Fibroblast of skin of back (primary cell): ENCODE measurements around the gene PTPRB.

Experiments
- DNase-seq: peaks from one replicate; pipeline ENCODE4 v3.0.0-alpha.2; 2013

Gene PTPRB

DNA sequence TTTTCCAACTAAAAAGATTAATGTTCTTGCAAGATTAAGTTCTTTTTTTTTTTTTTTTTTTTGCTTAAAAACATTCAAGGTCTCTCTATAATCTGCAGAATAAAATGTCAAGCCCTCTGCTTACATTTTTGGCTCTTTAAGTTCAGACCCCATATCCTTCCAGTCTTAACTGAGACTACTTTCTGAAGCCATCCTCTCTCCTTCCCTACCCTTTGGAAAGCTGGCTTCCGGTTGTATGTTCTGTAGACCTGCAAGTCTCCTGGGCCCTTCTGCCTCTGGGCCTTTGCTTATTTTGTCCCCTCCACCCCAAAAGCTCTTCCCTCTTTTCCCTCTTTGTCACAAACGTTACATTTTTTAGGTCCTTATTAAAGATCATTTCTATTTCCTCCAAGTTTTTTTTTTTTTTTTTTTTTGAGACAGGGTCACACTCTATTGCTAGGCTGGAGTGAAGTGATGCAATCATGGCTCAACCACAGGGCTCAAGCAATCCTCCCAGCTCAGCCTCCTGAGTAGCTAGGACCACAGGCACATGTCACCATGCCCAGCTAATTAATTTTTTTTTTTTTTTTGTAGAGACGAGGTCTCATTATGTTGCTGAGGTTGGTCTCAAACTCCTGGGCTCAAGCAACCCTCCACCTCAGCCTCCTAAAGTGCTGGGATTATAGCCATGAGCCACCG is 46.5 kb downstream of the PTPRB start:
- no peak for DNase-seq

GRCh38 chr12:70590051-70590450 is 47.2 kb downstream of the PTPRB start:
- peak; percentile 74 for DNase-seq

GRCh38 chr12:70584332-70584731 is 52.9 kb downstream of the PTPRB start:
- DNase-seq: no peak

DNA sequence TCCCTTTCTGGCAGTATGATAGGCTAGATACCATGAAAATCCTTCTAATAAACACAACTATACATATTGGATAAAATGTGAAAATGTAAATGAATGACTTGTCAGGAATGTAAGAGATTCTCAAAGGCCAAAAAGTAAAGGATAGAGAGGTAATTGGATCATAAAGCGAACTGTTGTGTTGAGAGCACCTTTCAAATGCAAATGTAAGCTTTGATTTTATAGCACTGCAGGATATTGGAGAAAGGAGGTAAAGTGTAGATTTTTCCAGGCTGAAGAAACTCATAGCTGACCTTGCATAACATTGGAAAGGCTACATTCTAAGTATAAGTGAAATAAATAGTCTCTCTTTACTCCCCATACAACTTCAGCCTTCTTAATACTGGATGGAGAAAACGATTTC is 54.0 kb downstream of the PTPRB start:
- no peak for DNase-seq

DNA sequence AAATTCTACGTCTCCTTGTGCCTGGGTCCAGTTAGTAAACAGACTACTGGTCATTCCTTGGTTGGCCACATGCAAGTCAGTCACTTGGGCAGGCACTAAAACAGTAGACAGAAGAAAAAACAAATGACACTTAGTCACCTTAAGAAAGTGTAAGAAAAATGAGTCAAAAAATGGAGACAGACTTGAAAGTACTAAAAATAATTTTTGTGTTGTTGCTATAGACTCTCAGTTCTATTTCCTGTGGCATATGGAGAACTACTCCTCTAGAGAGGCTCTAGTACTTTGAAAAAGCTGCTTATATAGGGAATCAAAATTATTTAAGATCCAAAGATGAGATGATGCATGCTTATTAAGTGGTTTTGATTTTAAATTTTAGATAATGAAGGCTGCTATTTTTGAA is 56.0 kb downstream of the PTPRB start:
- DNase-seq: peak; percentile 30

GRCh38 chr12:70577283-70577634 is 60.0 kb downstream of the PTPRB start:
- no peak for DNase-seq

- DNase-seq: peak; percentile 76
These were observed 60.6 kb downstream of the PTPRB start for GRCh38 chr12:70576341-70577282.

- DNase-seq: peak; percentile 19
These were observed 65.4 kb downstream of the PTPRB start for GRCh38 chr12:70571705-70572268.

GRCh38 chr12:70571029-70571428 is 66.2 kb downstream of the PTPRB start:
- no peak for DNase-seq

DNA sequence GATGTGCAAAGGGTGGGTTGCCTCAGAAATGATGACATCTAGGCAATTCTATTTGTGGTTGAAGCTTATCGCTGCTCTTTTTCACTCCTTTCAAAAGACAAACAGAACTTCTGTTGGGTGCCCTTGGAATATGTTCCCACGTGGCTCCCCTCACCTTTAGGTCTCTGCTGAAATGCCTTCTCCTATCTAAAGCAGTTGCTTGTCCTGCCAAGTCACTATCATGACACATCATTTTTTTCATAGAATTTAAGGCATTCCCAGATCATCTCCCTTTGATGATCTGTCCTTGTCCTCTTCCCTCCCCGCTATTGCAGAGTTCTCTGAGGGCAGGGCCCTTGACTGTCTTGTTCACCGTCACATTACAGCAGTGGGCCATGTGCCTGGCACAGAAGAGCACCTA is 75.7 kb downstream of the PTPRB start:
- no peak for DNase-seq

DNA sequence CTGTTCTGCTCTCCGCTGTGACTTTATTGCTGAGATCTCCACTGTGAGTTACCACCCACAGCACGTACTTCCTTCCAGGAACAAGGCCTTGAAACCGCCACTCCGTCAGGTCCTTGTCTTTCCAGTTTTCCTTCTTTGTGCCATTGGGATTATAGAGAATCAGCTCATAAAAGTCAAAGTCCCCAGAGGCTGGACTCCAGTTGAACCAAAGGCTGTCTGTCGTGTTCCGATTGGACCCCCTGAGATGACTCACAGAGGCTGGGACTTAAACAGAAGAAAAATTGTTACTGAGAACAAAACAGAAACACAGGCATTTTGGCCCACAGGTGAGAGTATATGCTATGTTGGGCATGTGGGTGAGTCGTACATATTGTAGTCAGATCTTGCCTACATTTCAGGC is 76.6 kb downstream of the PTPRB start:
- DNase-seq: no peak

DNA sequence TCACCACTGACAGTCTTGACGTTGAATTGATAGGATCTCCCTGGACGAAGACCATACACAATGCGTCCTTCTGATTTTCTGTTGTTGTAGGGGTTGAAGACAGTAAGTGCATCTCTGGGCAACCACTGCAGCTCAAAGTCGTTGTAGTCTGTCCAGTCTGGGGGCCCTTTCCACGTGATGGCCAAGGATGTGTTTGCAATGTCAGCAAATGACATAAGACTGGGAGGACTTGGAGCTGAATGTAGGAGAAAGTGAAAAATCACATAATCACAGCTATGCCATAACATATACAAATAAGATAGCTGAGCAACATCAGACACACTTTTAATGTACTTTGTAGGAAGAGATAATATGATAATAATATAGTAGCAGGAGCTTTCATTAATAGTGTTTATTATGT is 77.8 kb downstream of the PTPRB start:
- no peak for DNase-seq

DNA sequence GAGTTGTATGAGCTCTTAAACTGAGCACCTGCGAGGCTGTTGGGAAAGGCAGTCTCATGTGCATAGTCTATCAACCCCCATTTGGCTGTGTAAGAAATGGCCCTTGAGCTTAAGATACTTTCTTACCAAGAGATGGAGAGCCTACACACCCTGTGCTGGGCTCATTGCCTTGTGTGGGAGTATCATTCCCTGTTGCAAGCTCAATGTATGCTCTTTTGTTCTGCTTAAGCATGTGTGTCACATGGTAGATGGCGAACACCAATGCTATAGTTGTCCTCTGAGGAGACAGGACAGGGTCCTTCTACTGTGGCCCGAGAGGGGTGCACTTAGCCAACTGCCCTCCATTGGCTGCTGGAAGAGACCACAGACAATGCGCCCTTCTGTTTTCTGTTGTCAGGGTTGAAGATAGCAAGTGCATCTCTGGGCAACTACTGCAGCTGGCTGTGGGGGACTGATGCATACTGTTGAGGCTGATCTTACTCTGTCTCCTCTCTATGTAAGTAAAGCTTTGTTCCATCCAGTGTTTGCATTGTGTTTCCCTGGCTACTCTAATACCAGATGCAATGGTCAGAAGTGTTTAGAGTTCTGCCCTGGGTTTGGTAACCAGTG is 79.5 kb downstream of the PTPRB start:
- no peak for DNase-seq

DNA sequence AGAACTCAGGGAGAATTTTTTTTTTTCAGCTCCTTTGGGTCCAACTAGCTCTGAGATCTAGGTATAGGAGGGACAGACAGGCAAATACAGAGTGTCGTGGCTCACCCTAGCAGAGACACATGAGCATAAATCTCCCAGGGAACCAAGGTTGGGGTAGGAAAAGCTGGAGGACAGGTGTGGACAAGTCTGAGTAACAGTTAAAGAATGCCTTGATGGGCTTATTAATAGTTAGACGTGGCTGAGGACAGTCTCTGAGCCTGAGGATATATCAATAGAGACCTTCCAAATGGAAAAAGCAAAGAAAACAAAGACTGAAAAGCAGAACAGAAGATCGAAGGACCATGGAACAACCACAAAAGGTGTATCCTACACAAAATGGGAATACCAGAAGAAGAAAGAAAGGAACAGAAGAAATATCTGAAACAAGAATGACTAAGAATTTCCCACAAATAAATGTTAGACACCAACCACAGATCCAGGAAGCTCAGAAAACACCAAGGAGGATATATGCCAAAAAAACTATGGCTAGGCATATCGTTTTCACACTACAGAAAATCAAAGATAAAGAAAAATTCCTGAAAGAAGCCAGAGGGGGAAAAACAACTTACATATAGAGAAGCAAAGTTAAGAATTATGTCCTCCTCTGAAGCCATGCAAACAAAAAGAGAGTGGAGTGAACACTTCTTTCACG is 80.9 kb downstream of the PTPRB start:
- DNase-seq: no peak

- DNase-seq: no peak
These were observed 82.1 kb downstream of the PTPRB start for GRCh38 chr12:70555081-70555480.

GRCh38 chr12:70553391-70553859 is 83.8 kb downstream of the PTPRB start:
- no peak for DNase-seq

DNA sequence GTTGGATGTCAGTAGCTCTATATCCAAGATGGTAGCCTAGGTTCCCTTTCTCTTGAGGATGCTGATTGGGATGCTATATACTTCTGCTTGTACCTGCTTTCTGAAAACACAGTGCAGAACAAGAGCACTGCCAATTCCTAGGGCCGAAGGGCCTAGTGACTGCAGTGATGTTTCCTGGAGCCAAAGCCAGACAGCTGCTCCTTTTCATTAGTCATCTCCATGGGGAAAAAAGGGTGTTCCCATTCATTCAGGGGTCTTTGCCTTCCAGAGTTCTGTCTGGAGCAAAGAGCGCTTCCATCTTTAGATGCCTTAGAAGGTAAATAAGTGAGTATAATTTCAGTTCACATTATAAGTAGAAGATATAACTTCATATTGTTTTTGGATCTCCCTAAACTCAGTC is 85.5 kb downstream of the PTPRB start:
- no peak for DNase-seq

- DNase-seq: no peak
These were observed 87.0 kb downstream of the PTPRB start for GRCh38 chr12:70550180-70550577.

- no peak for DNase-seq
These were observed 87.7 kb downstream of the PTPRB start for GRCh38 chr12:70549340-70550179.

DNA sequence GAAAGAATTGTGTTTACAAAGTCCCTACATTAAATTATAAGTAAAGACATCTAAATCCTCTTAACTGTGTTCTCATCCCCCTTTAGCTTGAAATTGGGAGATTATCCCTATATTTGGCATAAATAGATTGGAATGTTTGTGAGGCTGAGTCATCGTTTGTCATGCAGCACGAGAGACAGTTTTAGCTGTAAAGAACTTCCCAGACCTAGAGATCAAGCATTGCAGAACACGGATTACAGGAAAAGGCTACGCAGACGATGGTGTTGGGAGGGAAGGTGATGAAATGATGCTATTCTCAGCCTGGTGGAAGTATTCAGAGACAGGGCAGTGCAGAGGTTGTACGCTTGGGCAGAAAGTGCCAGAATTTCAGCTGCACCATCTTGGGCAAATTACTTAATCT is 93.8 kb downstream of the PTPRB start:
- peak; percentile 96 for DNase-seq

- DNase-seq: no peak
These were observed 96.2 kb downstream of the PTPRB start for GRCh38 chr12:70540996-70541395.

GRCh38 chr12:70536650-70537049 is 100.6 kb downstream of the PTPRB start:
- DNase-seq: no peak
